ENCODE data around the gene MYO16.

DNA sequence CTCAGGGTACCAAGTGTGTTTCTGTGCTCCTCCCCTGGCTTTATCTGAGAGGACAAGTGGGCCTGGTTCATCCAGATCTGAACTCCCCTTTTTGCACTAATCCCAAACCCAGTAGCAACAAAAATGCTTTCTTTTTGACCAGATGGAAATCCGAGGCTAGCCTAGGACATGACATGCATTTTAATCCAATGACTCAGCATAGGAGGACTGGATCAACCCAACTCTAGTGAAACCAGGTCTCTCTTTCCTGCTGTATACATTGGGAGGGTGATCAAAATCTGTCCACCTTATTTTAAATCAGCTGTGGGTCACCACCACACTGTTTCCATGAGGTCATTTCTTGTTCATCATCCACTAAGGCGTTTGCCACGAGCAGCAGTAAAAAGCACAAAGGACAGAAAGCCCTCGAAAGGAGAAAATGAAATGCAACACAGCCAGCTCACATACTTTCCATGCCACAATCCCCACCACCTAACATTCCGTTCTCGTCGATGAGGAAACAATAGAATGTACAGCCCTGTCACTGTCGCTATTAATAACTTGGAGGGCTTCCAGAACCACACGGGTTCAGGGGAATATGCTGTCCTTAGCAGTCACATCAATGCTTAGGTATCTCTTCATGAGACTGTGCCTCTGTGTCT lies 614.0 kb downstream of the MYO16 start:
- TF ChIP-seq, protein P1, sequence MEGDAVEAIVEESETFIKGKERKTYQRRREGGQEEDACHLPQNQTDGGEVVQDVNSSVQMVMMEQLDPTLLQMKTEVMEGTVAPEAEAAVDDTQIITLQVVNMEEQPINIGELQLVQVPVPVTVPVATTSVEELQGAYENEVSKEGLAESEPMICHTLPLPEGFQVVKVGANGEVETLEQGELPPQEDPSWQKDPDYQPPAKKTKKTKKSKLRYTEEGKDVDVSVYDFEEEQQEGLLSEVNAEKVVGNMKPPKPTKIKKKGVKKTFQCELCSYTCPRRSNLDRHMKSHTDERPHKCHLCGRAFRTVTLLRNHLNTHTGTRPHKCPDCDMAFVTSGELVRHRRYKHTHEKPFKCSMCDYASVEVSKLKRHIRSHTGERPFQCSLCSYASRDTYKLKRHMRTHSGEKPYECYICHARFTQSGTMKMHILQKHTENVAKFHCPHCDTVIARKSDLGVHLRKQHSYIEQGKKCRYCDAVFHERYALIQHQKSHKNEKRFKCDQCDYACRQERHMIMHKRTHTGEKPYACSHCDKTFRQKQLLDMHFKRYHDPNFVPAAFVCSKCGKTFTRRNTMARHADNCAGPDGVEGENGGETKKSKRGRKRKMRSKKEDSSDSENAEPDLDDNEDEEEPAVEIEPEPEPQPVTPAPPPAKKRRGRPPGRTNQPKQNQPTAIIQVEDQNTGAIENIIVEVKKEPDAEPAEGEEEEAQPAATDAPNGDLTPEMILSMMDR (conservative IDR thresholded peaks at IDR 0.05; ENCODE audit: low read length): no peak
- no peak for TF ChIP-seq EZH2phosphoT487 (IDR thresholded peaks at IDR 0.05; ENCODE audit: borderline replicate concordance)
